RWPE1 (cell line): ENCODE data around the gene WASHC4.

Experiments
- CTCF ChIA-PET: fragments of 350-600 bp; sonication (Branson Sonifier 250); formaldehyde crosslinking; extraction: SDS; loops from one replicate; lab custom pipeline; 2021; lab: Yijun Ruan, JAX
- POLR2A ChIA-PET: fragments of 400-600 bp; formaldehyde crosslinking; extraction: SDS; loops from one replicate; lab custom pipeline; 2020; ENCODE audit warnings: antibody characterized with exemption; ENCODE audit not compliant: low non-redundant PET; lab: Yijun Ruan, JAX
- DNase-seq: peaks from one replicate; pipeline ENCODE4 v3.0.0; 2012; ENCODE audit warnings: low spot score
- H3K27ac ChIP-seq: fragments of 450-650 bp; 2 replicates; pipeline ENCODE4 v1.5.1; 2017
- TF ChIP-seq, protein P1 (sequence below): fragments of 450-650 bp; conservative IDR thresholded peaks from 2 replicates; pipeline ENCODE4 v1.5.1; 2017; ENCODE audit warnings: low read depth, mild to moderate bottlenecking

Gene WASHC4

GRCh38 chr12:105069936-105070702 is 37.4 kb upstream of the WASHC4 start:
- TF ChIP-seq, protein P1, sequence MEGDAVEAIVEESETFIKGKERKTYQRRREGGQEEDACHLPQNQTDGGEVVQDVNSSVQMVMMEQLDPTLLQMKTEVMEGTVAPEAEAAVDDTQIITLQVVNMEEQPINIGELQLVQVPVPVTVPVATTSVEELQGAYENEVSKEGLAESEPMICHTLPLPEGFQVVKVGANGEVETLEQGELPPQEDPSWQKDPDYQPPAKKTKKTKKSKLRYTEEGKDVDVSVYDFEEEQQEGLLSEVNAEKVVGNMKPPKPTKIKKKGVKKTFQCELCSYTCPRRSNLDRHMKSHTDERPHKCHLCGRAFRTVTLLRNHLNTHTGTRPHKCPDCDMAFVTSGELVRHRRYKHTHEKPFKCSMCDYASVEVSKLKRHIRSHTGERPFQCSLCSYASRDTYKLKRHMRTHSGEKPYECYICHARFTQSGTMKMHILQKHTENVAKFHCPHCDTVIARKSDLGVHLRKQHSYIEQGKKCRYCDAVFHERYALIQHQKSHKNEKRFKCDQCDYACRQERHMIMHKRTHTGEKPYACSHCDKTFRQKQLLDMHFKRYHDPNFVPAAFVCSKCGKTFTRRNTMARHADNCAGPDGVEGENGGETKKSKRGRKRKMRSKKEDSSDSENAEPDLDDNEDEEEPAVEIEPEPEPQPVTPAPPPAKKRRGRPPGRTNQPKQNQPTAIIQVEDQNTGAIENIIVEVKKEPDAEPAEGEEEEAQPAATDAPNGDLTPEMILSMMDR: no peak
- ChIA-PET CTCF (interaction anchor here (0.5 to 0.8 kb wide), 4 partner anchors 8 to 876 kb away, joined by 3 read pairs; no protein-coding TSS in a partner anchor), POLR2A (interaction anchor here (0.6 kb wide), 1 partner anchor 16 kb away, joined by 3 read pairs; no protein-coding TSS in a partner anchor)
- no peak overlapping the region for H3K27ac ChIP-seq
- DNase-seq: no peak

- H3K27ac ChIP-seq: no peak overlapping the region
- TF ChIP-seq, protein P1: no peak
- no peak for DNase-seq
- CTCF ChIA-PET: no interaction called here
- POLR2A ChIA-PET: no interaction called here
Measured at GRCh38 chr12:105071981-105072380, 35.5 kb upstream of the WASHC4 start.

DNA sequence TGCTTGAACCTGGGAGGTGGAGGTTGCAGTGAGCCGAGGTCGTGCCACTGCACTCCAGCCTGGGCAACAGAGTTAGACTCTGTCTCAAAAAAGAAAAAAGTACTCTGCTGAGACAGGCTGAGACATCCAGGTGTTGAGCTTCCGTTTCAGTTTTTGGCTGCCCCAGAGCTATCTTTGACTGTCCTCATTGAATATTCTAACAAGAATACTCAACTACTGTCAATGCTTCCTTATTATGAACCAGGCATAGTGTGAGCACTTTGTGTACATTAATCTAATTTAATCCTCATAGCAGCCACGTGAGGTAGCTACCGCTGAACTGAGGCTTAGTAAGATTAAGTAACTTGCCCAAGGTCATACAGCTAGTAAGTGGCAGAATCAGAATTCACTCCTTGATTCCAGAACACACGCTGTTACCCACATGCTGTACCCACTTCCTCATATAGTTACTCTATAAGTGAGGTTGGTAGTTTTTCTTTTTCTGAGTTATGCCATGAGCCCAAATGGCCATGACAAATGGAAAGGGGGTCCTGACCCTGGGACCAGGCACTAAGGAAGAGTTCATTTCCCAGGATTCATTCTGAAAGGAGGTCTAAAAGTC is 34.5 kb upstream of the WASHC4 start:
- CTCF ChIA-PET: interaction anchor here (0.6 kb wide), 1 partner anchor 208 kb away, joined by 3 read pairs; no protein-coding TSS in a partner anchor
- H3K27ac ChIP-seq: no peak overlapping the region
- DNase-seq: no peak
- POLR2A ChIA-PET: no interaction called here
- TF ChIP-seq, protein P1: no peak

- no peak for DNase-seq
- CTCF ChIA-PET: interaction anchor here (0.6 kb wide), 1 partner anchor 755 kb away, joined by 4 read pairs; no protein-coding TSS in a partner anchor
- TF ChIP-seq, protein P1: no peak
- no peak overlapping the region for H3K27ac ChIP-seq
- POLR2A ChIA-PET: no interaction called here
Measured at GRCh38 chr12:105076098-105076497, 31.4 kb upstream of the WASHC4 start.

DNA sequence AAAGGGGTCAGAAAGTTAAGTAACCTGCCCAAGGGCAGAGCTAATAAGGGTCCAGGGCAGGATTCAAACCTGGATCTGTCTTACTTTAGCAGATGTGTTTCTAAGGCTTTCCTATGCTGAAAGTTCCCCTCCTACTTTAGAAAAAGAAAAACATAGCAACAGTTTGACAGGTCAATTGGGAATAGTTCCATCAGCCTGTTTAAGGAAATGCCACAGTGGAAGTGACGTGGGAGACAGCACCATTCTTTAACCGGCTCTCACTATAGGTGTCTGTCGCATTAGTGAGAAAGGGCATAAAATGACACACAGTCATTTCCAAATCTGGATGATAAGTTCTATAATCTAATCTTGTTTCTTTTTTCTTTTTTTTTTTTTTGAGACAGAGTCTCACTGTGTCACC is 30.6 kb upstream of the WASHC4 start:
- CTCF ChIA-PET: interaction anchor here (0.6 kb wide), 1 partner anchor 756 kb away, joined by 4 read pairs; no protein-coding TSS in a partner anchor
- POLR2A ChIA-PET: no interaction called here
- TF ChIP-seq, protein P1: no peak
- no peak for DNase-seq
- peak overlapping the region; percentile 79 for H3K27ac ChIP-seq

- CTCF ChIA-PET: no interaction called here
- H3K27ac ChIP-seq: peak overlapping the region; percentile 79
- DNase-seq: no peak
- TF ChIP-seq, protein P1: no peak
- POLR2A ChIA-PET: no interaction called here
Measured at GRCh38 chr12:105077435-105077834, 30.1 kb upstream of the WASHC4 start.
